K562 (cell line): ENCODE measurements around the gene FBXO46. TPM values are rescaled to one million over a fixed set of nuclear protein-coding genes. Genes with fewer than 3 reads are reported as not detected.

Experiments
- GABPA ChIP-seq: fragments of 200-800 bp; sonication (Bioruptor generic); conservative IDR thresholded peaks from 2 replicates; pipeline ENCODE4 v1.6.1; 2016; ENCODE audit warnings: low read depth, missing genetic modification characterization, missing compliant biosample characterization
- GTF2E2 ChIP-seq: fragments of 200-800 bp; sonication (Bioruptor generic); IDR thresholded peaks from 2 replicates; pipeline ENCODE4 v1.6.1; 2016; ENCODE audit warnings: missing genetic modification characterization, missing compliant biosample characterization
- HNRNPK ChIP-seq: fragments of 200-400 bp; formaldehyde crosslinking; IDR thresholded peaks from one replicate; pipeline ENCODE4 v1.6.1; 2018; ENCODE audit warnings: mild to moderate bottlenecking, low read depth, low read length; ENCODE audit not compliant: poor library complexity, severe bottlenecking
- L3MBTL2 ChIP-seq: fragments of 450-650 bp; IDR thresholded peaks from 2 replicates; pipeline ENCODE4 v1.6.1; 2016; ENCODE audit warnings: mild to moderate bottlenecking, moderate library complexity
- PCBP1 ChIP-seq: fragments of 200-400 bp; formaldehyde crosslinking; IDR thresholded peaks from 2 replicates; pipeline ENCODE4 v1.6.1; 2018; ENCODE audit warnings: mild to moderate bottlenecking, low read depth, low read length; ENCODE audit not compliant: poor library complexity, severe bottlenecking
- POLR2AphosphoS2 ChIP-seq: IDR thresholded peaks from 2 replicates; pipeline ENCODE4 v1.6.1; 2012; ENCODE audit warnings: low read length, improper control_type of control experiment
- RUNX1 ChIP-seq: sonication (generic); IDR thresholded peaks from 2 replicates; pipeline ENCODE4 v1.6.1; 2016; ENCODE audit warnings: antibody characterized with exemption, low read depth
- SAFB2 ChIP-seq: fragments of 200-400 bp; formaldehyde crosslinking; IDR thresholded peaks from 2 replicates; pipeline ENCODE4 v1.6.1; 2018; ENCODE audit warnings: borderline replicate concordance, low read length, low read depth, moderate library complexity; ENCODE audit not compliant: severe bottlenecking
- YY1 ChIP-seq, 3 experiments: IDR thresholded peaks; 2 replicates each; pipeline ENCODE4 v1.6.1; 2011; ENCODE audit warnings: low read length in 2 of 3, mild to moderate bottlenecking in 2 of 3, moderate library complexity in 2 of 3, borderline replicate concordance in 1 of 3, control low read depth in 1 of 3, low read depth in 1 of 3; ENCODE audit not compliant: insufficient read depth in 3 of 3, insufficient replicate concordance in 2 of 3, control insufficient read depth in 1 of 3, insufficient read length in 1 of 3; ENCODE audit errors: extremely low read depth in 1 of 3
- ZBTB9 ChIP-seq: fragments of 450-650 bp; formaldehyde crosslinking; IDR thresholded peaks from 2 replicates; pipeline ENCODE4 v1.4.0; 2020; ENCODE audit warnings: mild to moderate bottlenecking, moderate library complexity
- ZNF354B ChIP-seq: fragments of 250-450 bp; sonication (Bioruptor Pico); IDR thresholded peaks from 2 replicates; pipeline ENCODE4 v1.4.0; 2020
- ZNF609 ChIP-seq: sonication (generic); formaldehyde crosslinking; IDR thresholded peaks from 2 replicates; pipeline ENCODE4 v1.8.1; 2023; ENCODE audit warnings: missing genetic modification reagents, mild to moderate bottlenecking, borderline replicate concordance
- ZSCAN29 ChIP-seq: fragments of 450-650 bp; IDR thresholded peaks from 2 replicates; pipeline ENCODE4 v1.6.1; 2017
- polyA plus RNA-seq, 8 experiments: library from polyadenylated mRNA; depleted of rRNA in 4 of 8; stranded (reverse) in 5 of 8; unstranded in 3 of 8; fragments of >200 nt; fragmentation: Nextera tagmentation in 2 of 8; fragmentation: Illumina TruSeq in 1 of 8; extraction: Ambion mirVana in 2 of 8; extraction: Trizol in 1 of 8; gene quantifications; 2 replicates each; pipeline versions ENCODE4 v1.2.1 to v1.2.3, GENCODE V29; 2011 to 2014; ENCODE audit warnings: inconsistent platforms in 1 of 8, missing spikeins in 1 of 8
- total RNA-seq, 7 experiments: library from RNA; depleted of rRNA in 6 of 7; stranded (reverse); fragments of >200 nt in 6 of 7; fragmentation: Illumina TruSeq in 2 of 7; extraction: Trizol in 2 of 7; gene quantifications; 2 replicates each; pipeline versions ENCODE4 v1.2.1 to v1.2.3, GENCODE V29; 2011 to 2021; ENCODE audit warnings: low replicate concordance in 1 of 7
- TF ChIP-seq, protein P1 (sequence below): fragments of 250-450 bp; sonication (Bioruptor Pico); IDR thresholded peaks from 2 replicates; pipeline ENCODE4 v1.5.0; 2021
- TF ChIP-seq, protein P2 (sequence below), 2 experiments: fragments of 150-350 bp in 1 of 2; IDR thresholded peaks; 2 replicates each; pipeline ENCODE4 v1.6.1; 2012 to 2016; ENCODE audit warnings: low read depth in 2 of 2, low read length in 2 of 2, mild to moderate bottlenecking in 1 of 2, moderate library complexity in 1 of 2

FBXO46 gene
- total and polyA plus RNA-seq, 9 of the 15 experiments (the other 6 are each of a cell fraction or from before 2014, with no cell fraction given), result 1.5 to 36.1 (median 7.3) TPM

DNA sequence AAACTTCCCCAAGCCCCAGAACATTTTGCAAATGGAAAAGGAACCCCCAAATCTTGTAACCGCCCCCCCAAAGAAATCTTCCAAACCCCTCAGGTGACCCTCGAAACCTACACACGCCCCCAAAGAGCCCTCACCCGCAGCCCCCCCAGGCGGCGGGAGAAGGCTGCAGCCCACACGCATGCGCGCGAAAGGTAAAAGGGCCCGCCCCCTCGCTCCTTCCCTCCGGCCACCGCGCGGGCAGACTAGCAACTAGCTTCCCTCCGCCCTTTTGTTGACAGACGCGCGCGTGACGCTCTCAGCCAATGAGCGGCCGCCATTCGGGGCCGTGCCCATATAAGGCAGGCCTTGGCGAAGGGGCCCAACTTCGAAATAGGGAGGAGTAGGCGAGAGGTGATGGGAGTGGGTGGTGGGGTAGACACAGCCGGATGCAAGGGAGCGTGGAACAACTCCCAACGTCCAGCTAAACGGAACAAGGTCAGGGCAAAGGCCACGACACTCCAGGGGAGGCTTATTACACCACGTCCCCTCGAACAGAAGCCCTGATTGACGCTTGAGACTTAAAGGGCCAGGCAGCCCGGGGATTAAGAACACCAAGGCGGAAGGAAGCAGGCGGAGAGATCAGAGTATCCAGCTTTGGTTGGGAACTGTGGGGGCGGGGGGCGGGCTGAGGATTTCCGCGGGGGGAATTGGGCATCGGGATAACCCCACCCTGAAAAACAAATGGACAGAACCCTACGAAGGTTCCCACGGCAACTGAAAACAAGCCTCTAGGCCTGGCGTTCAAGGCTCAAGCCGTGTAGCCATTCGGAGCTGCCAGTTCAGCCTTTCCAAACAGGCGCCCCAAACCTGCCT is 13.3 kb downstream of the FBXO46 start (continued):
- TF ChIP-seq YY1 (IDR thresholded peaks at IDR 0.05; ENCODE audit: borderline replicate concordance in 1 of 3, control insufficient read depth in 1 of 3, extremely low read depth in 1 of 3, insufficient read depth in 3 of 3, insufficient read length in 1 of 3, insufficient replicate concordance in 2 of 3, low read depth in 1 of 3, low read length in 2 of 3) (peak in 1 of 3 experiments; percentile 83), L3MBTL2 (peak; percentile 67), POLR2AphosphoS2 (peak; percentile 95), PCBP1 (no peak), SAFB2 (no peak), RUNX1 (no peak), HNRNPK (no peak), GABPA (tag) (peak; percentile 59), ZNF609 (CRISPR knock-in tag) (no peak), ZNF354B (CRISPR knock-in tag) (no peak), ZBTB9 (CRISPR knock-in tag) (no peak), ZSCAN29 (no peak), GTF2E2 (0 out of 2 replicates have a peak, but pooled peaks have one; percentile 43)
- TF ChIP-seq, protein P1, sequence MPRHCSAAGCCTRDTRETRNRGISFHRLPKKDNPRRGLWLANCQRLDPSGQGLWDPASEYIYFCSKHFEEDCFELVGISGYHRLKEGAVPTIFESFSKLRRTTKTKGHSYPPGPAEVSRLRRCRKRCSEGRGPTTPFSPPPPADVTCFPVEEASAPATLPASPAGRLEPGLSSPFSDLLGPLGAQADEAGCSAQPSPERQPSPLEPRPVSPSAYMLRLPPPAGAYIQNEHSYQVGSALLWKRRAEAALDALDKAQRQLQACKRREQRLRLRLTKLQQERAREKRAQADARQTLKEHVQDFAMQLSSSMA (CRISPR knock-in tag), result no peak
- TF ChIP-seq, protein P2, sequence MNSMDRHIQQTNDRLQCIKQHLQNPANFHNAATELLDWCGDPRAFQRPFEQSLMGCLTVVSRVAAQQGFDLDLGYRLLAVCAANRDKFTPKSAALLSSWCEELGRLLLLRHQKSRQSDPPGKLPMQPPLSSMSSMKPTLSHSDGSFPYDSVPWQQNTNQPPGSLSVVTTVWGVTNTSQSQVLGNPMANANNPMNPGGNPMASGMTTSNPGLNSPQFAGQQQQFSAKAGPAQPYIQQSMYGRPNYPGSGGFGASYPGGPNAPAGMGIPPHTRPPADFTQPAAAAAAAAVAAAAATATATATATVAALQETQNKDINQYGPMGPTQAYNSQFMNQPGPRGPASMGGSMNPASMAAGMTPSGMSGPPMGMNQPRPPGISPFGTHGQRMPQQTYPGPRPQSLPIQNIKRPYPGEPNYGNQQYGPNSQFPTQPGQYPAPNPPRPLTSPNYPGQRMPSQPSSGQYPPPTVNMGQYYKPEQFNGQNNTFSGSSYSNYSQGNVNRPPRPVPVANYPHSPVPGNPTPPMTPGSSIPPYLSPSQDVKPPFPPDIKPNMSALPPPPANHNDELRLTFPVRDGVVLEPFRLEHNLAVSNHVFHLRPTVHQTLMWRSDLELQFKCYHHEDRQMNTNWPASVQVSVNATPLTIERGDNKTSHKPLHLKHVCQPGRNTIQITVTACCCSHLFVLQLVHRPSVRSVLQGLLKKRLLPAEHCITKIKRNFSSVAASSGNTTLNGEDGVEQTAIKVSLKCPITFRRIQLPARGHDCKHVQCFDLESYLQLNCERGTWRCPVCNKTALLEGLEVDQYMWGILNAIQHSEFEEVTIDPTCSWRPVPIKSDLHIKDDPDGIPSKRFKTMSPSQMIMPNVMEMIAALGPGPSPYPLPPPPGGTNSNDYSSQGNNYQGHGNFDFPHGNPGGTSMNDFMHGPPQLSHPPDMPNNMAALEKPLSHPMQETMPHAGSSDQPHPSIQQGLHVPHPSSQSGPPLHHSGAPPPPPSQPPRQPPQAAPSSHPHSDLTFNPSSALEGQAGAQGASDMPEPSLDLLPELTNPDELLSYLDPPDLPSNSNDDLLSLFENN (IDR thresholded peaks at IDR 0.05; ENCODE audit: low read depth in 2 of 2, low read length in 2 of 2), result 0 out of 4 replicates have a peak, but pooled peaks of 1 of the 2 experiments have one; percentile 26
